ENCODE measurements around the gene CDK2AP2. TPM values are rescaled to one million over a fixed set of nuclear protein-coding genes. Genes with fewer than 3 reads are reported as not detected.

The CDK2AP2 gene
- polyA plus RNA-seq, 3 donors = 64.4 to 78.2 (median 64.5) TPM

- H3K27ac ChIP-seq (ENCODE audit: low read depth, low read length) = no peak overlapping the region
- 53 to 81% (median 71%) methylated on average over 16 of the region's 16 CpGs for WGBS, 3 donors
These were observed 1.4 kb downstream of the CDK2AP2 start for GRCh38 chr11:67506426-67507051.

- WGBS, 3 donors = 6 to 12% (median 8%) methylated on average over 17 of the region's 17 CpGs
- peak overlapping the region; percentile 73 for H3K27ac ChIP-seq (ENCODE audit: low read depth, low read length)
These were observed 2.2 kb downstream of the CDK2AP2 start for GRCh38 chr11:67505605-67506396.

DNA sequence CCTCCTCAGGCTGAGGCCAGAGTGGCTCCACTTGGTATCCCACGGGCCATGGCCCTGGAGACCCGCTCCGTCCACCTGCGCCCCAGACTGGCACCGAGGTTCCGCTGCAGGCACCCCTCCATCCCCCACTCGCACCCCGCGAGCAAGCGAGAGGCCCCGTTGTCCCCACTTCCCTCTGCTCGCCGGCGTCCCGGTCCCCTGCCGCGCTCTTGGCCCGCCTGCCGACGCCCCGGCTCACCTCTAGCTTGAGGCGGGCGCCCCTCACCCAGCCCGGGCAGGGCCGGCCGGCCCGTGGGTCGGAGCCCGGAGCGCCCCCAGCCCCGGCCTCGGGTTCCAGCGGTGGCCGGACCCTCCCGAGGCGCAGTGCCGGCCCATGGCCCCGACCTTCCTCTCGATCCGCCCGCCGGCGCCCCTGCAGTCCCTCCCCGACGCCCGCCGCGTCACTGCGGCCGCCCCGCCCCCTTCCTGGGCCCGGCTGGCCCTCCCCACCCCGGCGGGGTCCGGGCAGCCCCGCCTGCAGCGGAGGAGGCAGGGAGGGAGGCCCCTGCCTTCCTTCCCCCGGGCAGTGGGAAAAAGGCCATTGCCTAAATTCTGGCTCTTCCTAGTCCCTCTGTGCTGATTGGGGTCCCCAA, 2.9 kb downstream of the CDK2AP2 start, which contains the start of gene PITPNM1:
Gene PITPNM1, minus strand, starts transcription at position 414 of the 632 bp plus-strand sequence. CDS start 1,183 bp downstream, outside the sequence.
- H3K27ac ChIP-seq (ENCODE audit: low read depth, low read length) = peak within 1 kb of the TSS; percentile 73
- 0 to 2% (median 1%) methylated on average over 55 to 58 of the region's 58 CpGs for WGBS, 3 donors

DNA sequence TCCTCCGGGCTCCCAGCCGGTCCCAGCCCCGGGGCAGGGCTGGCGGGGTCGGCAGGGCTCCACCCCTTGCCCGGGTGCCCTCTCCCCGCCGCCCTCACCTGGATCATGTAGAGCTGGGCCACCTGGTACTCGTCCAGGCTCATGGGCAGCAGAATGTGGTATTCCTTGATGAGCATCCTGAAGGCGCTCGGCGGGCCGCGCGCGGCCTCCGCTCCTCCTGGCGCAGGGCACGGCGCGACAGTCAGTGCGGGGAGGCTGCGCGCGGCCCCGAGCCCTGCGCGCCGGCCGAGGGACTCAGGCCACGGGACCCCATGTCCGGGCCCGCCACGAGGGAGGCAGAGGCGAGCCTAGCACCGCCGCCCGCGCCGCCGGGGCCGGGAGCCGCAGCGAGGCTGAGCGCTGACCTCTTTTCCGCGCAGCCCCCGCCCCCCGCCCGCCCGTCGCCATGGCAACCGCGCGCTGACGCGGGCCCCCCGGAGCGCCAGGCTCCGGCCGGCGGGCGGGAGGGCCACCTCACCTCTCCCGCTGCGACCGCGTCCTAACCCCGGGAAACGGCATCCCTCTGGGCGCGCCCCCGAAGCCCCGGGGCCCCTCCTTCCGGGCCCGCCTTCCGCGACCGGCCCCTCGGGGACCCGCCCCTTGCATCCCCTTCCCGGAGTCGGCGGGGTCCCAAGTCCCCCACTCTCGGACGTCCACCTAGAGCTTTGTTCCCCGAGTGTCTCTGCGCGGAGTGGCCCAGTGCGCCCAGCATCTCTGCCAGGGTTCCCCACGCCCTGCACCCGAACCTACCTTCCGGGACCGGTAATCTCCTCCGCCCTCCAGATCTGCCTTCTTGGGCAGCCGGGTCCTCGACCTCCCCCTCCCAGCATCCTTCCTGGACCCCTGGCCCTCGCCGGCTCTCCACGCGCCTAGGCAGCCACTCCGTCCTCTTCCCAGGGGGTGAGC, 3.7 kb downstream of the CDK2AP2 start:
- no peak overlapping the region for H3K27ac ChIP-seq (ENCODE audit: low read depth, low read length)
- 2 to 4% (median 3%) methylated on average over 82 to 101 of the region's 101 CpGs for WGBS, 3 donors

DNA sequence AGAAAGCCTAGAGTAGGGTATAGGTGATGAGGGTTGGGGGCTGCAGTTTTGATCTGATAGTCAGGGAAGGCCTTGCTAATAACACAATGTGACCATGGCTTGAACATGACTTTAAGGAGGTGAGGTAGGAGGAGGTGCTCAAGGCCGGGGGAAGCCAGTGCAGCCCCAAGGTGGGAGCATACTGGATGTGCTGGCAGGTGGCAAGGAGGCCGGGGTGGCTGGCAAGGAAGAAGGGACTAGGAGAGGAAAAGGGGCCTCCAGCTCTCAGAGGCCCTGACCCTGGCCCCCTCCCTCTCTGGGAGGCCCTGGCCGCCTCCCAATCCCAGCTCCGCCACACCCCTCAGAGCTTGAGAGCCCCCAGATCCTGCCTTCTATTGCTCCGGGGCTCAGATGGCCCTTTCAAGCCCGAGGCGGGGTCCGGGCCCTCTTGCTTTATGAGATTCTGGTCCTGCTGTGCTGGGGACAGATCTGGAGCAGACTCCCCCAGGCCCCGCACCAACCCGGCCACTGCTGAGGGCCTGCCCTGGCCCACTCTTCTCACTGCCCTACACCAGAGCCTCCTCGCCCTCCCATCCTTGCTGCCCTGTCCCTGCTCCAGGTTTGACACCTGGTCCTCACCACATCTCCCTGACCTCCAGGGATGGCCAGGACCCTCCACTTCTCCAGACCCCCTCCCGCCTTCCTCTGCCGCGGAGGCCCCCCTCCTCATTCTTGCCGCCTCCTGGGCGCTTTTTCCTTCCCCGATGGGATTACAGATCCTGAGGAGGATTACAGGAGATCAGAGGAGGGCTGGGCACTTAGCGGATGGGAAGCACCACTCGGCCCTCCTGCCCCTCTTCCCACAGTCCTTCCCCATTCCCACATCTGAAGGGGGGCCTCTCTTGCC, 4.6 kb downstream of the CDK2AP2 start:
- WGBS, 3 donors = 80 to 86% (median 86%) methylated on average over 18 to 19 of the region's 19 CpGs
- H3K27ac ChIP-seq (ENCODE audit: low read depth, low read length) = no peak overlapping the region

- H3K27ac ChIP-seq (ENCODE audit: low read depth, low read length) = no peak overlapping the region
- 96% methylated on average over 18 of the region's 18 CpGs for WGBS, 3 donors
These were observed 5.5 kb downstream of the CDK2AP2 start for GRCh38 chr11:67502328-67502979.

DNA sequence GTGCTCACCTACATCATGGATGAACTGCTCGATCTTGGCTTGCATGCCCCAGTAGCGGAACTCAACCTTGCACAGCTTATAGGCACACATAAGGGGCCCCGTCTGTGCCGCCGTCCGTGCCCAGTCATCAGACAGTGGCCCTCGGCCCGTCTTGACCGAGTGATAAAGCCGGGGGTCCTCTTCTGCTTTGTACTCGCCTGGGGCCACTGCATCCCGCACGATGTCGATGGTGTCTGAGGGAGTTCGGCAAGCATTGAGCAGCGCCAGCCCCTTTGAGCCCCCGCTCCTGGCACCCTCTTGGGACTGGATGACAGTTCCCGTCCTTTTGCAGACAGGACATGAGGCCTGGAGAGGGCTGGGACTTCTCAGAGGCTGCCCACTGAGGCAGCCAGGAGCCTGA, 6.1 kb downstream of the CDK2AP2 start:
- WGBS, 3 donors = 97% methylated on average over 18 of the region's 18 CpGs
- no peak overlapping the region for H3K27ac ChIP-seq (ENCODE audit: low read depth, low read length)

DNA sequence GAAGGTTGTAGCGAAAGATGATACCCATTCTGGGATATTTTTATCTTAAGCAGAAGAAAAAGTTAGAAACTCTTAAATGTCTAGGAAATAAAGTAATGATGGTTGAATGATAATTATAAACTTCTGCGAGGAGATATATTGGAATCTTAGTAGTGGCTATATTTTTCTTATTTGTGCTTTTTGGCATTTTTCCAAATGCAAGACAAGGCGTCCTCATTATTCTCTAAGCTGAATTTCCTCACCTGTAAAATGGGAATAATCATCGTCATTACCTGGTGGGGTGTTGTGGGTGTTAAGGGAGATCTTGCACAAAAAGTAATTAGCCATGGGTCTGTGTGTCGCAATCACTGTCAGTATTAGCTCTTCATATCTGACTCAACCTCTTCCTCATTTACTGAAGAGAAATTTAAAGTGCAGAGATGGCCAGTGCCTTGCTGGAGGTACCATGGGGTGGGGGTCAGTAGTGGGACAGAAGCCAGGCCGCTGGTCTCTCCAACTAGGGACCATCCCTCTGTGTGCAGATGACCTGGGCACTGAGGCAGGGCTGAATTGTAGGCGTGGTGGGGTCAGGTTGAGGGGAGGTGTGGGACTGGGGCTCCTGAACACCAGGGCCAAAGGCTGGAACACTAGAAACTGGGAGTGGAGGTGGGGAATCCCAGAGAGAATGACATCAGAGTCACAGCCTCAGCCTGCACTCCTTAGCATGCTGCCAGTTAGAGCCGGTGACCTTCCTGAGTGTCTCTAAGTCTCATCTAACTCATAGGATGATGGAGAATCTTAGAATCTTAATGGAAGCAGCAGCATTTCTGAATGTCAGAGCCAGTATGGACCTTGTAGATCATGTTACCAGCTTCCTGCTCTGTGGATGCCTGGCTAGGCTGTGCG, 6.9 kb downstream of the CDK2AP2 start:
- H3K27ac ChIP-seq (ENCODE audit: low read depth, low read length) = no peak overlapping the region
- WGBS, 3 donors = 85 to 96% (median 90%) methylated on average over 9 of the region's 9 CpGs

GRCh38 chr11:67500484-67500821, 7.5 kb downstream of the CDK2AP2 start:
- 82 to 94% (median 84%) methylated on average over 1 of the region's 1 CpG for WGBS, 3 donors
- H3K27ac ChIP-seq (ENCODE audit: low read depth, low read length) = no peak overlapping the region

DNA sequence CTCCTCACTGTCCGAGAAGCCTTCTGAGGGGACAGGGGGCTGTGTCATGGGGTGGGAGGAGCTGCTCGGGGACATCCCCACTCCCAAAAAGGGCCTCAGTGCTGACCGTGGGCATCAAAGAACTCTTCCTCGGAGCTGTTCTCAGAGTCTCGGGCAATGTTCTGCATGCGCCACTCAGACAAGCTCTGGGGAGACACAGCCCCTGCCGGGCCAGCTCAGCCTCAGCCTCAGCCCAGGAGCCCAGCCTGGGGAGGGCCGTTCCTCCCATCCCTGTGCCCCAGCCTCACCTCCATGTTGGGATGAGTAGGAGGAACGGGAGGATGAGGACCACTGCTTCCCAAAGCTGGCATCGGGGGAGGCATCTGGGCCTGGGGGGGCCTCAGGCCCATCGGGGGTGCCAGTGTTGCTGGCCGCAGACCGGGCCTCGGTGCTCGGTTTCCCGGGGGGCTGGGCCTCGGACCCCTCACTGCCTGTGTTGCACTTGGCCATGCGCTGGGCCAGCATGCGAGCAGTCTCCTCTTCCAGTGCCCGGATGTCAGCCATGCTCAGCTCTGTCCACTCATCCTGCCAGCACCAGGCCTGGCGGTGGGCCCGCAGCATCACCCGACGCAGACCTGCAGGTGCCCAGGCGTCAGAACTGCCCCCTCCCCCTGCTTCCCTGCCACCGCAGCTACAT, 8.0 kb downstream of the CDK2AP2 start:
- 94 to 97% (median 96%) methylated on average over 26 of the region's 26 CpGs for WGBS, 3 donors

DNA sequence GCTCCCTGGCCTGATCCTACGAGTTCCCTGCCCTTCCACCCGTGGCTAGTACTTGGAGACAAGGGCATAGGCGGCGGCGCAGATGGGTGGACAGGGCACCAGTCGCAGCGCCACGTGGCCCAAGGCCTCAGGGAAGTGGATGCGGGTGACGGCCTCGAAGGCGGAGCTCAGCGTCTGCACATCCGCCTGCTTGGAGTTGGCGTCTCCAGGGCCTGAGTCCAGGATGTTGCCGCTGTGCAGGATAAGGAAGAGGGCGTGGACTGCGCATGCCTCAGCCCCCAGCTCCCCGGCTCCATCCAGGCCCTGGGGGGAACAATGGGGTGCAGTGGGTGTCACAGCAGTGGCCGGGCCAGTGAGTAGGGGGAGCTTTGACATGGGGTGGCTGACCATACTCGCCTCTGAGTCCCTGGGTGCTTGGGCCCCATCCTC, 9.4 kb downstream of the CDK2AP2 start:
- no peak overlapping the region for H3K27ac ChIP-seq (ENCODE audit: low read depth, low read length)
- WGBS, 3 donors = 77 to 88% (median 82%) methylated on average over 20 to 21 of the region's 21 CpGs

More for the DNA sequence above, 8.0 kb downstream of the CDK2AP2 start:
- H3K27ac ChIP-seq (ENCODE audit: low read depth, low read length) = no peak overlapping the region

DNA sequence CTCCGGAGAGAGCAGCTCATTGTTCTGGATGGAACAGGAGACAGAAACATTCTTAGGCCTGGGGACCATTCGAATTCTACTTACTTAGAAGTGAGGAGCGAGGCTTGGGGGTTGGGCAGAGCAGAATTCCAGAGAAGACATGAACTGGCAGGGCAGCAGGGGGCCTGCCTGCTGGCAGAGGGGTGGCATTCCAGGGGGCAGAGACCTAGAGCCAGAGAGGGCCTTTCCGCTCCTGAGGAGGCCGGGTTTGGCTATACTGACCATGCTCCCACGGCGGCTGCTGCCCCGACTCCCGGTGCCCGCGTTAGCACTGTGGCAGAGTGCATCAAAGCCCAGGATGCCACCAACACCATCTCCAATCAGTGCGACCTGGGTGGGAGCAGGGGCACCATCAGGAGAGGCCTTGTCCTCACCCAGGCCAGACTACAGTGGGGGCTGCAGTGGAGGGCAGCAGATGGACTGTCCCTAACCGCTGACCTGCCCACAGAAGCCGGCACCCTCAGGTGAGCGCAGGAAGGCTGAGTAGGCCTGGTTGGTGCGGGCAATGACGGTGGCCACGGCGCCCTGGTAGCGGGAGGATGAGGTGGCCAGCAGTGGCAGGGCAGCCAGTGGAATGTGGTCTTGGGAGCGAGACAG, 10.2 kb downstream of the CDK2AP2 start:
- 94 to 97% (median 96%) methylated on average over 20 to 21 of the region's 21 CpGs for WGBS, 3 donors
- H3K27ac ChIP-seq (ENCODE audit: low read depth, low read length) = no peak overlapping the region

DNA sequence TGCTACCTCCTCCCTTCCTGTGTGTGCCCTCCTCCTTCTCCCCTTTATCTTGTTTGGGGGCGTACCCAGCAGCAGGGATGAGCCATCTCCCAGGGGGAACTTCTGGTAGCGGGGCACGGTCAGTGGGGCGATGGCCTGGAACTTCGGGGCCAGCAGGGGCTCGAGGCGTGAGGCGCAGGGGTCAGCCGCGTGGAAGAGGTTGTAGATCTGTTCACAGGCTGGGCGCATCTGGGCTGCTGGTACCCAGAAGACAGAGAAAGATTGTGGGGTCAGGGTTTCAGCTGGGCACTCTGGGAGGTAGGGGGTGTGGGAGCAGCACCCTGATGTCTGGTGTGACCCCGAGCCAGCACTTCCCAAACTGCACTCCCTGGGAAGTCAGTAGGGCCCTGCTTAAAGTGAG, 11.8 kb downstream of the CDK2AP2 start:
- 91 to 94% (median 94%) methylated on average over 12 of the region's 12 CpGs for WGBS, 3 donors
- no peak overlapping the region for H3K27ac ChIP-seq (ENCODE audit: low read depth, low read length)

- no peak overlapping the region for H3K27ac ChIP-seq (ENCODE audit: low read depth, low read length)
- WGBS, 3 donors = 92 to 93% (median 93%) methylated on average over 14 to 16 of the region's 16 CpGs
These were observed 12.5 kb downstream of the CDK2AP2 start for GRCh38 chr11:67495234-67496005.
